HG03039 (cell line): ENCODE results near the gene NR6A1.

ENCODE experiments used
- ATAC-seq: cut with Tn5 transposase; IDR thresholded peaks from one replicate; pipeline ENCODE4 v1.9.1; 2021; ENCODE audit warnings: mild to moderate bottlenecking, moderate library complexity; ENCODE audit not compliant: unreplicated experiment

NR6A1 gene

GRCh38 chr9:124696101-124696500 is 75.0 kb downstream of the NR6A1 start:
- no peak for ATAC-seq

GRCh38 chr9:124695280-124695890 is 75.7 kb downstream of the NR6A1 start:
- ATAC-seq = no peak

GRCh38 chr9:124694414-124695279 is 76.5 kb downstream of the NR6A1 start:
- ATAC-seq = no peak

- ATAC-seq = no peak
These were observed 77.7 kb downstream of the NR6A1 start for GRCh38 chr9:124693403-124693802.

GRCh38 chr9:124688238-124688904 is 82.7 kb downstream of the NR6A1 start:
- no peak for ATAC-seq

GRCh38 chr9:124686918-124687317 is 84.2 kb downstream of the NR6A1 start:
- ATAC-seq = no peak

GRCh38 chr9:124685217-124685616 is 85.9 kb downstream of the NR6A1 start:
- ATAC-seq = no peak

GRCh38 chr9:124684169-124684568 is 86.9 kb downstream of the NR6A1 start:
- no peak for ATAC-seq

GRCh38 chr9:124683043-124683442 is 88.1 kb downstream of the NR6A1 start:
- ATAC-seq = no peak

- ATAC-seq = no peak
These were observed 90.3 kb downstream of the NR6A1 start for GRCh38 chr9:124680714-124681390.

- no peak for ATAC-seq
These were observed 91.1 kb downstream of the NR6A1 start for GRCh38 chr9:124680049-124680448.

GRCh38 chr9:124676159-124676551 is 95.0 kb downstream of the NR6A1 start:
- ATAC-seq = no peak

GRCh38 chr9:124675261-124676158 is 95.6 kb downstream of the NR6A1 start:
- no peak for ATAC-seq

GRCh38 chr9:124674651-124675050 is 96.5 kb downstream of the NR6A1 start:
- no peak for ATAC-seq

GRCh38 chr9:124673063-124673462 is 98.0 kb downstream of the NR6A1 start:
- no peak for ATAC-seq

- ATAC-seq = no peak
These were observed 99.2 kb downstream of the NR6A1 start for GRCh38 chr9:124671861-124672260.

GRCh38 chr9:124666642-124667041 is 104.5 kb downstream of the NR6A1 start:
- no peak for ATAC-seq

- ATAC-seq = no peak
These were observed 105.6 kb downstream of the NR6A1 start for GRCh38 chr9:124665391-124666058.

GRCh38 chr9:124664143-124664542 is 107.0 kb downstream of the NR6A1 start:
- no peak for ATAC-seq
